ENCODE measurements around the gene MISP. TPM values are rescaled to one million over a fixed set of nuclear protein-coding genes. Genes with fewer than 3 reads are reported as not detected.

Gene MISP
- total RNA-seq, 1 donor from 2014 or later: not detected

GRCh38 chr19:772730-773436, 22.0 kb downstream of the MISP start:
- peaks cover 6% of the 10 kb centered on the region for H3K27me3 Mint-ChIP-seq (ENCODE audit: insufficient read depth, low read depth)
- no peak overlapping the region for H3K4me2 ChIP-seq

DNA sequence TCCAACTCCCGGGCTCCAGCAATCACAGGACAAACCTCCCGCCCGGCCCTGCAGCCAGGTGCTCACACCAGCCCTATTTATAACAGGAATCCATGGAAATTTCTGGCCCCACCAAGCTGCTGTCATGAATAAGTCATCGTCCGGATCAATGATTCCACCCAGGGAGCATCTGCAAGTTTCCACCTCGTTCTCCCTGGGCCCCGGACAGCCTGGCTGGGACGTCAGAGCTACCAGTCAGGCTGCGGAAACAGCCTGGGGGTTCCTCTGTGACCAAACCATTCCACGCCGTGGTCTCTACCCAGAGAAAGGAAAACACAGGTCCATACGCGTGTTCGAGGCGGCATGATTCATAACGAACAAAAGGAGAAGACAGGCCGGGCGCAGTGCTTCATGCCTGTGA, 25.6 kb downstream of the MISP start:
- no peaks in the 10 kb centered on the region for H3K9me3 Mint-ChIP-seq
- H3K36me3 Mint-ChIP-seq: no peaks in the 10 kb centered on the region
- no peak for DNase-seq (ENCODE audit: low spot score)
- H3K9ac ChIP-seq: no peak overlapping the region
- H3K4me1 Mint-ChIP-seq: peaks cover 9% of the 10 kb centered on the region
- no peaks in the 10 kb centered on the region for H4K20me1 ChIP-seq (ENCODE audit: low read depth)
- H3K4me3 ChIP-seq: no peak overlapping the region
- H3K79me2 ChIP-seq (ENCODE audit: low read depth): no peaks in the 10 kb centered on the region
- no peaks in the 10 kb centered on the region for H3K9me3 ChIP-seq (ENCODE audit: low read depth)
- no peaks in the 10 kb centered on the region for H3K36me3 ChIP-seq
- TF ChIP-seq EZH2 (IDR thresholded peaks at IDR 0.05) (no peak), EZH2phosphoT487 (IDR thresholded peaks at IDR 0.05) (no peak)
- TF ChIP-seq, protein P1, sequence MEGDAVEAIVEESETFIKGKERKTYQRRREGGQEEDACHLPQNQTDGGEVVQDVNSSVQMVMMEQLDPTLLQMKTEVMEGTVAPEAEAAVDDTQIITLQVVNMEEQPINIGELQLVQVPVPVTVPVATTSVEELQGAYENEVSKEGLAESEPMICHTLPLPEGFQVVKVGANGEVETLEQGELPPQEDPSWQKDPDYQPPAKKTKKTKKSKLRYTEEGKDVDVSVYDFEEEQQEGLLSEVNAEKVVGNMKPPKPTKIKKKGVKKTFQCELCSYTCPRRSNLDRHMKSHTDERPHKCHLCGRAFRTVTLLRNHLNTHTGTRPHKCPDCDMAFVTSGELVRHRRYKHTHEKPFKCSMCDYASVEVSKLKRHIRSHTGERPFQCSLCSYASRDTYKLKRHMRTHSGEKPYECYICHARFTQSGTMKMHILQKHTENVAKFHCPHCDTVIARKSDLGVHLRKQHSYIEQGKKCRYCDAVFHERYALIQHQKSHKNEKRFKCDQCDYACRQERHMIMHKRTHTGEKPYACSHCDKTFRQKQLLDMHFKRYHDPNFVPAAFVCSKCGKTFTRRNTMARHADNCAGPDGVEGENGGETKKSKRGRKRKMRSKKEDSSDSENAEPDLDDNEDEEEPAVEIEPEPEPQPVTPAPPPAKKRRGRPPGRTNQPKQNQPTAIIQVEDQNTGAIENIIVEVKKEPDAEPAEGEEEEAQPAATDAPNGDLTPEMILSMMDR (IDR thresholded peaks at IDR 0.05): no peak
- no peak overlapping the region for H3K4me2 ChIP-seq
- H3K4me3 Mint-ChIP-seq: peak overlapping the region; percentile 41
- no peak overlapping the region for H2AFZ ChIP-seq (replicated peaks)
- H3K27ac Mint-ChIP-seq: no peak overlapping the region
- peaks cover 13% of the 10 kb centered on the region for H3K27me3 Mint-ChIP-seq (ENCODE audit: insufficient read depth, low read depth)
- peaks cover 1% of the 10 kb centered on the region for H3K4me1 ChIP-seq
- peaks cover 11% of the 10 kb centered on the region for H3F3A ChIP-seq (ENCODE audit: low read depth)
- no peaks in the 10 kb centered on the region for H3K27me3 ChIP-seq
- H3K27ac ChIP-seq: no peak overlapping the region

More at GRCh38 chr19:772730-773436, 22.0 kb downstream of the MISP start:
- Histone ChIP-seq H3K4me3 (no peak overlapping the region), H3F3A (ENCODE audit: low read depth) (peaks cover 3% of the 10 kb centered on the region), H3K4me1 (no peaks in the 10 kb centered on the region), H2AFZ (replicated peaks) (no peak overlapping the region), H3K36me3 (no peaks in the 10 kb centered on the region), H4K20me1 (ENCODE audit: low read depth) (no peaks in the 10 kb centered on the region), H3K27me3 (no peaks in the 10 kb centered on the region), H3K9me3 (ENCODE audit: low read depth) (no peaks in the 10 kb centered on the region), H3K27ac (no peak overlapping the region), H3K79me2 (ENCODE audit: low read depth) (no peaks in the 10 kb centered on the region), H3K9ac (no peak overlapping the region)
- Mint-ChIP-seq H3K36me3 (no peaks in the 10 kb centered on the region), H3K4me1 (peaks cover 13% of the 10 kb centered on the region), H3K9me3 (no peaks in the 10 kb centered on the region), H3K27ac (no peak overlapping the region), H3K4me3 (no peak overlapping the region)
- TF ChIP-seq, protein P1 (IDR thresholded peaks at IDR 0.05): no peak
- TF ChIP-seq EZH2 (IDR thresholded peaks at IDR 0.05) (no peak), EZH2phosphoT487 (IDR thresholded peaks at IDR 0.05) (no peak)
- peak; percentile 67 for DNase-seq (ENCODE audit: low spot score)

DNA sequence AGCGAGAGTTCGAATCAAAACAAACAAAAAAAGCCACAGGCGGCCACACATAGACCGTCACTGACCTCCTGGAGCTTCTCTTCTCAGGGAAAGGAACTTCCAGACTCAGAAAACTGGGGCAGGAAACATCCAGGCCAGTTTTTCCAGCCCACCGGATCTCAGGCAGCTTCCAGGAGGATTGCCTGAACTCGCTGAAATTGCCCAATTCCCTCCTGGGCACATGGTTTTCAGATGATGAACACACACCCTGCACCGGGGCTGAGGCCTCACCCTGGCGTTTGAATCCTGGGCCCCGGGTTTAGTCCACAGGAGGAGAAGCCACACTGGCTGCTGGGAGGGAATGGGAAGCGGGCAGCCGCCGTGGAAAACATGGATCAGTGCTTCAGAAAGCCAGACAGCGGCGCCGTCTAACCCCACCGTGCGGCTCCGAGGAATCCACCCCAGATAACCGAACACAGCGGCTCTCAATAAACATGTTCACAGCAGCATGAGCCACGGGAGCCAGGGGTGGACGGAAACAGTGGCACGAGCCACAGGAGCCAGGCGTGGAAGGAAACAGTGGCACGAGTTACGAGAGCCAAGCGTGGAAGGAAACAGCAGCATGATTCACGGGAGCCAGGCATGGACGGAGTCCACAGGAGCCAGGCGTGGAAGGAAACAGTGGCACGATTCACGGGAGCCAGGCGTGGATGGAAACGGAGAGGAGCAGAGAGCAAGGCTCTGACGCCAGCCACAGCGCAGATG, 28.2 kb downstream of the MISP start:
- Histone ChIP-seq H3K9ac (no peak overlapping the region), H3K9me3 (ENCODE audit: low read depth) (no peaks in the 10 kb centered on the region), H3K4me1 (peaks cover 18% of the 10 kb centered on the region), H3F3A (ENCODE audit: low read depth) (peaks cover 26% of the 10 kb centered on the region), H3K4me3 (no peak overlapping the region), H3K27me3 (no peaks in the 10 kb centered on the region), H2AFZ (replicated peaks) (peak overlapping the region; percentile 89), H3K27ac (no peak overlapping the region), H3K36me3 (no peaks in the 10 kb centered on the region), H3K79me2 (ENCODE audit: low read depth) (peaks cover 11% of the 10 kb centered on the region), H3K4me2 (no peak overlapping the region), H4K20me1 (ENCODE audit: low read depth) (no peaks in the 10 kb centered on the region)
- H3K4me3 Mint-ChIP-seq: peak overlapping the region; percentile 50
- no peaks in the 10 kb centered on the region for H3K36me3 Mint-ChIP-seq
- peaks cover 21% of the 10 kb centered on the region for H3K4me1 Mint-ChIP-seq
- H3K27me3 Mint-ChIP-seq (ENCODE audit: insufficient read depth, low read depth): peaks cover 10% of the 10 kb centered on the region
- DNase-seq (ENCODE audit: low spot score): no peak
- H3K27ac Mint-ChIP-seq: peak overlapping the region; percentile 66
- H3K9me3 Mint-ChIP-seq: no peaks in the 10 kb centered on the region
- TF ChIP-seq EZH2phosphoT487 (IDR thresholded peaks at IDR 0.05) (no peak), EZH2 (IDR thresholded peaks at IDR 0.05) (no peak)
- TF ChIP-seq, protein P1 (IDR thresholded peaks at IDR 0.05): no peak

All from neural progenitor cell (in vitro differentiated cells).